NCI-H460 (cell line): ENCODE data around the gene MAFB. TPM values are rescaled to one million over a fixed set of nuclear protein-coding genes. Genes with fewer than 3 reads are reported as not detected.

Source experiments
- DNase-seq: peaks from one replicate; pipeline ENCODE4 v3.0.0-alpha.2; 2016; ENCODE audit warnings: low read depth; ENCODE audit errors: extremely low read depth
- total RNA-seq: library from RNA; depleted of rRNA; stranded (reverse); fragments of >200 nt; shearing (Covaris generic); gene quantifications from 2 replicates; pipeline ENCODE4 v1.2.3, GENCODE V29; 2014

The MAFB gene
- total RNA-seq, 1 experiment from 2014 or later, result not detected

- DNase-seq, result no peak
Observed at GRCh38 chr20:40637176-40637575, 51.9 kb downstream of the MAFB start.

GRCh38 chr20:40636486-40636885, 52.5 kb downstream of the MAFB start:
- no peak for DNase-seq

GRCh38 chr20:40635971-40636370, 53.1 kb downstream of the MAFB start:
- no peak for DNase-seq
